K562 (cell line): ENCODE results near the gene CCDC148. TPM values are rescaled to one million over a fixed set of nuclear protein-coding genes. Genes with fewer than 3 reads are reported as not detected.
A peak's percentile ranks its signal among the peaks of the same experiment; 100 is the strongest.

Experiments
- ATF3 ChIP-seq, 2 experiments: fragments of 450-650 bp in 1 of 2; sonication (generic) in 1 of 2; formaldehyde crosslinking in 1 of 2; IDR thresholded peaks in 1 of 2; conservative IDR thresholded peaks in 1 of 2; 2 replicates each; pipeline versions ENCODE4 v1.6.1 to v1.8.1; 2016 to 2023; ENCODE audit warnings: mild to moderate bottlenecking in 2 of 2, moderate library complexity in 2 of 2, inconsistent platforms in 1 of 2, missing genetic modification reagents in 1 of 2
- CBX3 ChIP-seq, 2 experiments: IDR thresholded peaks; 1 replicate in 1 of 2; 2 replicates in 1 of 2; pipeline ENCODE4 v1.6.1; 2012; ENCODE audit warnings: inconsistent platforms in 2 of 2, low read length in 2 of 2, borderline replicate concordance in 1 of 2, control low read depth in 1 of 2
- ILF3 ChIP-seq: fragments of 450-650 bp; IDR thresholded peaks from 2 replicates; pipeline ENCODE4 v1.6.1; 2018; ENCODE audit warnings: antibody characterized with exemption, mild to moderate bottlenecking, moderate library complexity, borderline replicate concordance
- JUN ChIP-seq, 2 experiments: sonication (generic) in 1 of 2; formaldehyde crosslinking in 1 of 2; IDR thresholded peaks; 2 replicates each; pipeline versions ENCODE4 v1.6.1 to v1.8.0; 2012 to 2022; ENCODE audit warnings: borderline replicate concordance in 2 of 2, mild to moderate bottlenecking in 2 of 2, improper control_type of control experiment in 1 of 2, low read depth in 1 of 2, low read length in 1 of 2, missing genetic modification reagents in 1 of 2
- KAT7 ChIP-seq: sonication (generic); formaldehyde crosslinking; IDR thresholded peaks from 2 replicates; pipeline ENCODE4 v1.8.0; 2022; ENCODE audit warnings: missing genetic modification reagents, mild to moderate bottlenecking, borderline replicate concordance
- SMARCC2 ChIP-seq: fragments of 450-650 bp; IDR thresholded peaks from 2 replicates; pipeline ENCODE4 v1.6.1; 2017; ENCODE audit warnings: antibody characterized with exemption, moderate library complexity, mild to moderate bottlenecking, low read depth
- SNIP1 ChIP-seq: fragments of 450-650 bp; IDR thresholded peaks from 2 replicates; pipeline ENCODE4 v1.7.1; 2017; ENCODE audit warnings: low read depth, mild to moderate bottlenecking
- SRSF1 ChIP-seq: fragments of 200-400 bp; formaldehyde crosslinking; IDR thresholded peaks from 2 replicates; pipeline ENCODE4 v1.6.1; 2017; ENCODE audit warnings: mild to moderate bottlenecking, low read depth, low read length, moderate library complexity
- U2AF1 ChIP-seq: fragments of 200-400 bp; formaldehyde crosslinking; optimal IDR thresholded peaks from 2 replicates; pipeline ENCODE3; 2017; ENCODE audit warnings: mild to moderate bottlenecking, low read depth, low read length, moderate library complexity
- ZBED1 ChIP-seq: IDR thresholded peaks from 2 replicates; pipeline ENCODE4 v1.6.1; 2014
- ZNF12 ChIP-seq: sonication (generic); formaldehyde crosslinking; IDR thresholded peaks from 2 replicates; pipeline ENCODE4 v1.4.0; 2020; ENCODE audit warnings: mild to moderate bottlenecking, missing genetic modification reagents
- ZNF395 ChIP-seq: fragments of 200-800 bp; sonication (Bioruptor generic); IDR thresholded peaks from 2 replicates; pipeline ENCODE4 v1.6.1; 2017; ENCODE audit warnings: missing genetic modification characterization, missing compliant biosample characterization
- ZNF766 ChIP-seq: fragments of 200-800 bp; sonication (Bioruptor generic); conservative IDR thresholded peaks from 2 replicates; pipeline ENCODE4 v1.6.1; 2016; ENCODE audit warnings: missing genetic modification characterization, missing compliant biosample characterization
- polyA plus RNA-seq, 8 experiments: library from polyadenylated mRNA; depleted of rRNA in 4 of 8; stranded (reverse) in 5 of 8; unstranded in 3 of 8; fragments of >200 nt; fragmentation: Nextera tagmentation in 2 of 8; fragmentation: Illumina TruSeq in 1 of 8; extraction: Ambion mirVana in 2 of 8; extraction: Trizol in 1 of 8; gene quantifications; 2 replicates each; pipeline versions ENCODE4 v1.2.1 to v1.2.3, GENCODE V29; 2011 to 2014; ENCODE audit warnings: inconsistent platforms in 1 of 8, missing spikeins in 1 of 8
- total RNA-seq, 7 experiments: library from RNA; depleted of rRNA in 6 of 7; stranded (reverse); fragments of >200 nt in 6 of 7; fragmentation: Illumina TruSeq in 2 of 7; extraction: Trizol in 2 of 7; gene quantifications; 2 replicates each; pipeline versions ENCODE4 v1.2.1 to v1.2.3, GENCODE V29; 2011 to 2021; ENCODE audit warnings: low replicate concordance in 1 of 7
- TF ChIP-seq, protein P1 (sequence below), 2 experiments: IDR thresholded peaks in 1 of 2; conservative IDR thresholded peaks in 1 of 2; 2 replicates each; pipeline ENCODE4 v1.6.1; 2016; ENCODE audit warnings: low read depth in 2 of 2, mild to moderate bottlenecking in 1 of 2, missing compliant biosample characterization in 1 of 2, missing genetic modification characterization in 1 of 2, moderate library complexity in 1 of 2
- TF ChIP-seq, protein P2 (sequence below): fragments of 450-650 bp; IDR thresholded peaks from 2 replicates; pipeline ENCODE4 v1.6.1; 2017; ENCODE audit warnings: antibody characterized with exemption, mild to moderate bottlenecking

The CCDC148 gene
- total and polyA plus RNA-seq, 9 of the 15 experiments (the other 6 are each of a cell fraction or from before 2014, with no cell fraction given): 0.10 to 1.4 (median 0.65) TPM

DNA sequence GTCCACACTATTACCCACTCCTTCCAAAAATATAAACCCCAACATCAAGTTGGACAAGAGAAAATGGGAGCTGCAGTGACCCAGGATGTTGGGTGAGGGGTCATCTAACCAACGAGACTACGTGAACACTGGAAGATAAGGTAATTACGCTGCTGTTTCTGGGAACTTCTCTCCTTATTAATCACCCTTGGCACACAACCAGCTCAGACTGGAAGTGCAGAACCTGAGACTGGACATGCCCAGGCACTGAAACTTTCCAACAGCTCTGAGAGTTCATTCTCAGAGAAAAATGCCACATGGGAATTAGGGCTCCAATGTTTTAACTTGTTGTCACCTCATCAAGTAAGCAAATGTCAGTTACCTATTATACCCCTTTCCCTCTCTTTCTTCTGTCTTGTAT lies 135.3 kb downstream of the CCDC148 start (continued):
- peak; percentile 61 for TF ChIP-seq ZNF766
- no peak for TF ChIP-seq SMARCC2
- TF ChIP-seq ZBED1: no peak
- TF ChIP-seq U2AF1: no peak
- TF ChIP-seq ILF3: 0 out of 2 replicates have a peak, but pooled peaks have one; percentile 5
- TF ChIP-seq CBX3 (IDR thresholded peaks at IDR 0.05; ENCODE audit: borderline replicate concordance in 1 of 2, low read length in 2 of 2): peak in 1 of 2 experiments; percentile 68; a peak in 1 of 3 replicates
- TF ChIP-seq SNIP1: no peak
- TF ChIP-seq, protein P1, sequence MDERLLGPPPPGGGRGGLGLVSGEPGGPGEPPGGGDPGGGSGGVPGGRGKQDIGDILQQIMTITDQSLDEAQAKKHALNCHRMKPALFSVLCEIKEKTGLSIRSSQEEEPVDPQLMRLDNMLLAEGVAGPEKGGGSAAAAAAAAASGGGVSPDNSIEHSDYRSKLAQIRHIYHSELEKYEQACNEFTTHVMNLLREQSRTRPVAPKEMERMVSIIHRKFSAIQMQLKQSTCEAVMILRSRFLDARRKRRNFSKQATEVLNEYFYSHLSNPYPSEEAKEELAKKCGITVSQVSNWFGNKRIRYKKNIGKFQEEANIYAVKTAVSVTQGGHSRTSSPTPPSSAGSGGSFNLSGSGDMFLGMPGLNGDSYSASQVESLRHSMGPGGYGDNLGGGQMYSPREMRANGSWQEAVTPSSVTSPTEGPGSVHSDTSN (CRISPR knock-in tag; IDR thresholded peaks at IDR 0.05; ENCODE audit: low read depth): no peak
- TF ChIP-seq, protein P1 (tag; conservative IDR thresholded peaks at IDR 0.05; ENCODE audit: low read depth): peak; percentile 49; the same call in 1 of the 2 replicates
- TF ChIP-seq ATF3 (IDR thresholded peaks at IDR 0.05): peak; percentile 39; the same call in 1 of the 2 replicates
- no peak for TF ChIP-seq ATF3 (CRISPR knock-in tag; conservative IDR thresholded peaks at IDR 0.05)
- no peak for TF ChIP-seq KAT7 (CRISPR knock-in tag)
- no peak for TF ChIP-seq ZNF12
- TF ChIP-seq, protein P2, sequence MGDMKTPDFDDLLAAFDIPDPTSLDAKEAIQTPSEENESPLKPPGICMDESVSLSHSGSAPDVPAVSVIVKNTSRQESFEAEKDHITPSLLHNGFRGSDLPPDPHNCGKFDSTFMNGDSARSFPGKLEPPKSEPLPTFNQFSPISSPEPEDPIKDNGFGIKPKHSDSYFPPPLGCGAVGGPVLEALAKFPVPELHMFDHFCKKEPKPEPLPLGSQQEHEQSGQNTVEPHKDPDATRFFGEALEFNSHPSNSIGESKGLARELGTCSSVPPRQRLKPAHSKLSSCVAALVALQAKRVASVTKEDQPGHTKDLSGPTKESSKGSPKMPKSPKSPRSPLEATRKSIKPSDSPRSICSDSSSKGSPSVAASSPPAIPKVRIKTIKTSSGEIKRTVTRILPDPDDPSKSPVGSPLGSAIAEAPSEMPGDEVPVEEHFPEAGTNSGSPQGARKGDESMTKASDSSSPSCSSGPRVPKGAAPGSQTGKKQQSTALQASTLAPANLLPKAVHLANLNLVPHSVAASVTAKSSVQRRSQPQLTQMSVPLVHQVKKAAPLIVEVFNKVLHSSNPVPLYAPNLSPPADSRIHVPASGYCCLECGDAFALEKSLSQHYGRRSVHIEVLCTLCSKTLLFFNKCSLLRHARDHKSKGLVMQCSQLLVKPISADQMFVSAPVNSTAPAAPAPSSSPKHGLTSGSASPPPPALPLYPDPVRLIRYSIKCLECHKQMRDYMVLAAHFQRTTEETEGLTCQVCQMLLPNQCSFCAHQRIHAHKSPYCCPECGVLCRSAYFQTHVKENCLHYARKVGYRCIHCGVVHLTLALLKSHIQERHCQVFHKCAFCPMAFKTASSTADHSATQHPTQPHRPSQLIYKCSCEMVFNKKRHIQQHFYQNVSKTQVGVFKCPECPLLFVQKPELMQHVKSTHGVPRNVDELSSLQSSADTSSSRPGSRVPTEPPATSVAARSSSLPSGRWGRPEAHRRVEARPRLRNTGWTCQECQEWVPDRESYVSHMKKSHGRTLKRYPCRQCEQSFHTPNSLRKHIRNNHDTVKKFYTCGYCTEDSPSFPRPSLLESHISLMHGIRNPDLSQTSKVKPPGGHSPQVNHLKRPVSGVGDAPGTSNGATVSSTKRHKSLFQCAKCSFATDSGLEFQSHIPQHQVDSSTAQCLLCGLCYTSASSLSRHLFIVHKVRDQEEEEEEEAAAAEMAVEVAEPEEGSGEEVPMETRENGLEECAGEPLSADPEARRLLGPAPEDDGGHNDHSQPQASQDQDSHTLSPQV: peak; percentile 92
- TF ChIP-seq ZNF395 (CRISPR knock-in tag): peak; percentile 87
- TF ChIP-seq SRSF1: no peak
- 0 out of 2 replicates have a peak, but pooled peaks have one; percentile 50 for TF ChIP-seq JUN (IDR thresholded peaks at IDR 0.05; ENCODE audit: borderline replicate concordance, low read depth, low read length)
- TF ChIP-seq JUN (CRISPR knock-in tag; IDR thresholded peaks at IDR 0.05; ENCODE audit: borderline replicate concordance): no peak
